ENCODE data around the gene PNPLA7. TPM values are rescaled to one million over a fixed set of nuclear protein-coding genes. Genes with fewer than 3 reads are reported as not detected.
"Not testable (repeated sequence)": the region's sequence is repeated elsewhere in the genome, so short reads cannot be mapped to it uniquely, and the experiment has no call there.

Gene PNPLA7
- total RNA-seq, 4 donors from 2014 or later: 12.2 to 97.0 (median 33.3) TPM

GRCh38 chr9:137519553-137519952 is 30.6 kb downstream of the PNPLA7 start:
- Histone ChIP-seq H3K27ac (no peak overlapping the region), H3K27me3 (no peaks in the 10 kb centered on the region), H3K36me3 (peaks cover 33% of the 10 kb centered on the region), H3K4me1 (no peaks in the 10 kb centered on the region), H3K9me3 (no peaks in the 10 kb centered on the region), H3K4me3 (no peak overlapping the region)
- 92% methylated on average over 9 of the region's 10 CpGs for WGBS
- TF ChIP-seq POLR2A (IDR thresholded peaks at IDR 0.05) (no peak), POLR2AphosphoS5 (IDR thresholded peaks at IDR 0.05) (no peak), EP300 (IDR thresholded peaks at IDR 0.05) (no peak), CTCF (IDR thresholded peaks at IDR 0.05) (no peak)
- no peak for DNase-seq (ENCODE audit: low spot score in 2 of 2)

GRCh38 chr9:137518661-137519459 is 31.3 kb downstream of the PNPLA7 start:
- not testable (repeated sequence) for H3K27ac ChIP-seq

GRCh38 chr9:137516144-137516917 is 33.9 kb downstream of the PNPLA7 start:
- Histone ChIP-seq H3K4me1 (no peaks in the 10 kb centered on the region), H3K27ac (no peak overlapping the region), H3K27me3 (no peaks in the 10 kb centered on the region), H3K9me3 (no peaks in the 10 kb centered on the region), H3K4me3 (no peak overlapping the region), H3K36me3 (peaks cover 29% of the 10 kb centered on the region)
- 92% methylated on average over 5 of the region's 10 CpGs for WGBS
- TF ChIP-seq CTCF (IDR thresholded peaks at IDR 0.05) (no peak), EP300 (IDR thresholded peaks at IDR 0.05) (no peak), POLR2AphosphoS5 (IDR thresholded peaks at IDR 0.05) (no peak), POLR2A (IDR thresholded peaks at IDR 0.05) (no peak)
- no peak for DNase-seq (ENCODE audit: low spot score in 2 of 2)

More at GRCh38 chr9:137518661-137519459, 31.3 kb downstream of the PNPLA7 start:
- WGBS: 97% methylated on average over 13 of the region's 13 CpGs
- H3K36me3 ChIP-seq: peaks cover 29% of the 10 kb centered on the region
- not testable (repeated sequence) for H3K9me3 ChIP-seq; DNase-seq (ENCODE audit: low spot score in 2 of 2); H3K4me1 ChIP-seq; H3K4me3 ChIP-seq; H3K27me3 ChIP-seq

- H3K27me3 ChIP-seq: no peaks in the 10 kb centered on the region
- DNase-seq (ENCODE audit: low spot score in 2 of 2): no peak
- H3K36me3 ChIP-seq: peaks cover 22% of the 10 kb centered on the region
- 93% methylated on average over 12 of the region's 23 CpGs for WGBS
- no peaks in the 10 kb centered on the region for H3K4me1 ChIP-seq
- H3K9me3 ChIP-seq: no peaks in the 10 kb centered on the region
- TF ChIP-seq CTCF (IDR thresholded peaks at IDR 0.05) (no peak), POLR2AphosphoS5 (IDR thresholded peaks at IDR 0.05) (no peak), EP300 (IDR thresholded peaks at IDR 0.05) (no peak), POLR2A (IDR thresholded peaks at IDR 0.05) (no peak)
- no peak overlapping the region for H3K4me3 ChIP-seq
- H3K27ac ChIP-seq: no peak overlapping the region
Observed at GRCh38 chr9:137515338-137515724, 34.9 kb downstream of the PNPLA7 start.

- no peak overlapping the region for H3K27ac ChIP-seq
- H3K9me3 ChIP-seq: no peaks in the 10 kb centered on the region
- 94% methylated on average over 23 of the region's 30 CpGs for WGBS
- no peak overlapping the region for H3K4me3 ChIP-seq
- no peaks in the 10 kb centered on the region for H3K4me1 ChIP-seq
- no peaks in the 10 kb centered on the region for H3K27me3 ChIP-seq
- DNase-seq (ENCODE audit: low spot score in 2 of 2): no peak
- peaks cover 22% of the 10 kb centered on the region for H3K36me3 ChIP-seq
- no peak for TF ChIP-seq EP300 (IDR thresholded peaks at IDR 0.05)
- TF ChIP-seq CTCF (IDR thresholded peaks at IDR 0.05): no peak
- no peak for TF ChIP-seq POLR2AphosphoS5 (IDR thresholded peaks at IDR 0.05)
- no peak for TF ChIP-seq POLR2A (IDR thresholded peaks at IDR 0.05)
Observed at GRCh38 chr9:137514691-137515337, 35.4 kb downstream of the PNPLA7 start.

GRCh38 chr9:137513801-137514570 is 36.2 kb downstream of the PNPLA7 start:
- WGBS: 65% methylated on average over 9 of the region's 42 CpGs
- DNase-seq (ENCODE audit: low spot score in 2 of 2); H3K4me3 ChIP-seq; H3K9me3 ChIP-seq; H3K4me1 ChIP-seq; H3K27ac ChIP-seq; H3K27me3 ChIP-seq: not testable (repeated sequence)
- H3K36me3 ChIP-seq: peaks cover 23% of the 10 kb centered on the region

- not testable (repeated sequence) for H3K27me3 ChIP-seq; H3K27ac ChIP-seq; DNase-seq (ENCODE audit: low spot score in 2 of 2); H3K9me3 ChIP-seq; H3K4me1 ChIP-seq; H3K4me3 ChIP-seq
- WGBS: 87% methylated on average over 5 of the region's 5 CpGs
- H3K36me3 ChIP-seq: peaks cover 26% of the 10 kb centered on the region
Observed at GRCh38 chr9:137513136-137513535, 37.1 kb downstream of the PNPLA7 start.

Measured in suprapubic skin (tissue), 4 donors.